GM19099 (cell line): Measurements from ENCODE around the gene SLC49A4.

Experiments used
- POLR2A ChIP-seq: IDR thresholded peaks from 3 replicates; pipeline ENCODE4 v1.6.1; 2011; ENCODE audit warnings: low read depth; ENCODE audit not compliant: insufficient read length; ENCODE audit errors: extremely low read depth

SLC49A4 gene

GRCh38 chr3:122908251-122908650, 113.4 kb downstream of the SLC49A4 start:
- no peak for TF ChIP-seq POLR2A

DNA sequence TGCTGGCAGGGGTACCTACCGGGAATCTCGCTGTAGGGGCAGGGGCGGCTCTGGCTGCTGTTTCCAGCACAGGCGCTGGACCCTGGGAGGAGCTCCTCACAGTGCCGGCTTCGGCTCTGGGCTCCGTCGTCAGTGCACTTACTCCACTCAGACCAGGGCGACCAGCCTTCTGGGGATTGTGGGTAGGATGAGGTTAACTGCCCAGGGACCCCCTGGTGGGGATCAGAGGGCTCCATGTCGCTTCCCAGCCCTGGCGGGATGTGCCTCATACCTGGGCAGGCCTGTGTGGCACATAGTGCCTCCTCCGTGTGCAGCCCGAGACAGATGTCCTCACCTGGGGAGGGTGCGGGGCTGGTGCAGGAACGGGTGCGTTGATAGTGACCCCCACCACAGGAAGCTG, 117.0 kb downstream of the SLC49A4 start:
- TF ChIP-seq POLR2A: no peak

DNA sequence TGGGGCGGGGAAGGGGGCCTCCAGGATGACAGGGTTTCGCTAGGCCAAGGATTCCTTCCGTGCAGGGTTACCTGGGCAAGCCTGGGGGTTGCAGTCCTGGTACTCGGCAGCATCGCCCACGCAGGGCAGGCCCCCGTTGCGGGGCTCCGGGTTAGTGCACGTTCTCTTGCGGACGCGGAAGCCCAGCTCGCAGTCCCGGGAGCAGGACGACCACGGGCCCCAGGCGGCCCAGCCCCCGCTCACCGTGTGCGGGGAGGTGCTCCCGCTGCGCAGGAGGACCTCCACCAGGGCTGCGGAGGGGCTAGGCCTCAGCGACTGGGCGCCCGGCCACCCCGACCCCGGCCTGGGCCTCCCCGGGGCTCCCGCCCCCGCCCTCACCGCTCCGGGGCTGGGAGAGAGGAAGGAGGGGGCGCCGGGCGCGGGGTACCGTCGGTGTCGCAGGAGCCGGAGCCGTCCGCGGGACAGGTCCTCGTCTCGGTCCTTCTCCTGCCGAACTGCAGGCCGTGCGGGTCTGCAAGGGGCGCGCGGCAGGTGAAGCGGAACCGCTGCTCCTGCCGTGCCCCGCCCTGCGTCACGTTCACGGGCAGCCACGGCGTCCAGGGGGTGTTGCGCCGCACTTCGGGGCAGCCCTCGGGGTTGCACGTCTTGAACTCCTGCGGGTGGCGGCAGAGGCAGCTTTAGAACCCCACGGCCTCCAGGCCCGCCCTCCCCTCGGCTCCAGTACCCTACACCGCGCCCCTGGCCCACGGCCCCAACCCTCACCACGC, 118.1 kb downstream of the SLC49A4 start:
- TF ChIP-seq POLR2A: no peak

- TF ChIP-seq POLR2A: no peak
Observed at GRCh38 chr3:122913539-122914100, 118.8 kb downstream of the SLC49A4 start.

GRCh38 chr3:122915300-122916055, 120.6 kb downstream of the SLC49A4 start:
- no peak for TF ChIP-seq POLR2A

GRCh38 chr3:122916084-122916483, 121.2 kb downstream of the SLC49A4 start:
- TF ChIP-seq POLR2A: no peak

DNA sequence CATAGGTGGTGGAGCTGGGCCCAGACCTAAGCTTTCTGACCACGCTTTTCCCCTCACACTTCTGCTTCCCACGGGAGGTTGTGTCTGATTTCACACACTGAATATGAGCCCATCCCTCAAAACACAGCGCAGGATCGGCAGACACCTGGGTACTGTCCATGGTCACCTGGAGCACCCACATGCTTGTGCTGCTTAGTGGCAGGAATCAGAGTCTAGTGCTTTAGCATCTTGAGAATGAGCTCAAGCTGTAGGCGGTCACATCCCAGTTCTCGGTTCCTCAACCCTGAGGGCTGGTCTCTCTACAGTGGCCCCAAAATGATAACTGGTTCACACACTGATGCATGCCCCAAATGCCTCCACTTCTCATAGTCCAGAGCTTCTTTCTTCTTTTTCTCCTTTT, 121.7 kb downstream of the SLC49A4 start:
- TF ChIP-seq POLR2A: no peak

DNA sequence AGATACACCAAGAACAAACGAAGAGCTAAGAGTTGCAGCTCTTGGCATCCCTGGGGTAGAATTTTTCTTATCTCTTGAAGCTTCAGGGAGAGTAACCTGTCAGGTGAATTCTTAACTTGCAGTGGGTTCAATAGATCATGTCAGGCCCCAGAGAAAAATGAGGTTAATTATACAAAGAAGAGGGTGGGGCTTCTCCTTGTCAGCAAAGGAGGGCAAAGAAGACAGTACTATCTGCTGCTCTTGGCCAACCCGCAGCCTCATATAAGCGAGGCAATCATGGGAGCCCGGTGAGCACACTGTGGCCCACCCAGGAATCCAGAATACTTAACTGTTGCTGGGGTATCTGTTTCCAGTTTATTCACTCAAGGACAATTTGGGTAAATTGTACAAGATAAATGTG, 122.5 kb downstream of the SLC49A4 start:
- no peak for TF ChIP-seq POLR2A

GRCh38 chr3:122918576-122919290, 123.9 kb downstream of the SLC49A4 start:
- TF ChIP-seq POLR2A: no peak

DNA sequence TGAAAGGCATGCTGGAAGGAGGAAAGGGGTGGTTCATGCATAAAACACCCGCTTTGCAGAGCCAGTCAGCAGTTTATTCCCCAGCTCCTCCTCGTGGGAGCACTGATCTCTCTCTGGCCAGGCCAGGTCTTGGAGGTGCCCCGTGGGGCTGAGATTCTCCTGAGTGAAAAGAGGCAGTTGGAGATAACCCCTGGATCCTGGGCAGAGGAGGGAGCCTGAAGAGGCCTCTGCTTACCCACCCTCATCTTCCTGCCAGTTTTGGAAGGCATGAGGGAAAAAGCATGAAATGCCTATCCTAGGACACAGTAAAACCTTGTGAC, 124.4 kb downstream of the SLC49A4 start:
- TF ChIP-seq POLR2A: no peak

GRCh38 chr3:122920986-122921385, 126.1 kb downstream of the SLC49A4 start:
- TF ChIP-seq POLR2A: no peak

GRCh38 chr3:122921791-122922651, 127.2 kb downstream of the SLC49A4 start:
- TF ChIP-seq POLR2A: no peak

- TF ChIP-seq POLR2A: no peak
Observed at GRCh38 chr3:122923611-122924010, 128.7 kb downstream of the SLC49A4 start.

DNA sequence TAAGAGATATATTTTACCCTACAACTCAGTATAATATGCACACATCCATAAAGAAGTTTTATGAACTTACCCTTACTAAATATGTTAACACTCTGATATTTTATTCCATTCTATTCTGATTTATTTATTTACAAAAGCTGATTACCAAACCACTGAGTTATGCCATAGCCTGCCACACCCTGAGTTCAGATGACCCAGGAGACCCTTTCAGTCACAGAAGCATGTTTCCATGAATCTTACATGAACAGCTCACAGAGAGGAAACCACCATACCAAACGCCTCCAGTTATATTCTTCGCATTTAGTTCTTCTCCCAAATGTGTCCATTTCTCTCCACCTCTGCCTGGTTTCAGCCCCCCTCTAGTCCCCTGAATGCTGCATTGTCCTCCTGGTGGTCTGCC, 129.2 kb downstream of the SLC49A4 start:
- TF ChIP-seq POLR2A: no peak
